NOMO-1 treated with dmso at 0.1 percent for 144 hours (cell line): ENCODE data around the gene MUC3A.
"Not testable (repeated sequence)": the region's sequence is repeated elsewhere in the genome, so short reads cannot be mapped to it uniquely, and the experiment has no call there.

Source experiments
- DNase-seq: peaks from one replicate; lab custom pipeline; 2025; ENCODE audit not compliant: unreplicated experiment; lab: John Stamatoyannopoulos, UW

The MUC3A gene, protein sequence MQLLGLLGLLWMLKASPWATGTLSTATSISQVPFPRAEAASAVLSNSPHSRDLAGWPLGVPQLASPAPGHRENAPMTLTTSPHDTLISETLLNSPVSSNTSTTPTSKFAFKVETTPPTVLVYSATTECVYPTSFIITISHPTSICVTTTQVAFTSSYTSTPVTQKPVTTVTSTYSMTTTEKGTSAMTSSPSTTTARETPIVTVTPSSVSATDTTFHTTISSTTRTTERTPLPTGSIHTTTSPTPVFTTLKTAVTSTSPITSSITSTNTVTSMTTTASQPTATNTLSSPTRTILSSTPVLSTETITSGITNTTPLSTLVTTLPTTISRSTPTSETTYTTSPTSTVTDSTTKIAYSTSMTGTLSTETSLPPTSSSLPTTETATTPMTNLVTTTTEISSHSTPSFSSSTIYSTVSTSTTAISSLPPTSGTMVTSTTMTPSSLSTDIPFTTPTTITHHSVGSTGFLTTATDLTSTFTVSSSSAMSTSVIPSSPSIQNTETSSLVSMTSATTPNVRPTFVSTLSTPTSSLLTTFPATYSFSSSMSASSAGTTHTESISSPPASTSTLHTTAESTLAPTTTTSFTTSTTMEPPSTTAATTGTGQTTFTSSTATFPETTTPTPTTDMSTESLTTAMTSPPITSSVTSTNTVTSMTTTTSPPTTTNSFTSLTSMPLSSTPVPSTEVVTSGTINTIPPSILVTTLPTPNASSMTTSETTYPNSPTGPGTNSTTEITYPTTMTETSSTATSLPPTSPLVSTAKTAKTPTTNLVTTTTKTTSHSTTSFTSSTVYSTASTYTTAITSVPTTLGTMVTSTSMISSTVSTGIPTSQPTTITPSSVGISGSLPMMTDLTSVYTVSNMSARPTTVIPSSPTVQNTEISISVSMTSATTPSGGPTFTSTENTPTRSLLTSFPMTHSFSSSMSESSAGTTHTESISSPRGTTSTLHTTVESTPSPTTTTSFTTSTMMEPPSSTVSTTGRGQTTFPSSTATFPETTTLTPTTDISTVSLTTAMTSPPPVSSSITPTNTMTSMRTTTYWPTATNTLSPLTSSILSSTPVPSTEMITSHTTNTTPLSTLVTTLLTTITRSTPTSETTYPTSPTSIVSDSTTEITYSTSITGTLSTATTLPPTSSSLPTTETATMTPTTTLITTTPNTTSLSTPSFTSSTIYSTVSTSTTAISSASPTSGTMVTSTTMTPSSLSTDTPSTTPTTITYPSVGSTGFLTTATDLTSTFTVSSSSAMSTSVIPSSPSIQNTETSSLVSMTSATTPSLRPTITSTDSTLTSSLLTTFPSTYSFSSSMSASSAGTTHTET (N-terminal part only)

DNA sequence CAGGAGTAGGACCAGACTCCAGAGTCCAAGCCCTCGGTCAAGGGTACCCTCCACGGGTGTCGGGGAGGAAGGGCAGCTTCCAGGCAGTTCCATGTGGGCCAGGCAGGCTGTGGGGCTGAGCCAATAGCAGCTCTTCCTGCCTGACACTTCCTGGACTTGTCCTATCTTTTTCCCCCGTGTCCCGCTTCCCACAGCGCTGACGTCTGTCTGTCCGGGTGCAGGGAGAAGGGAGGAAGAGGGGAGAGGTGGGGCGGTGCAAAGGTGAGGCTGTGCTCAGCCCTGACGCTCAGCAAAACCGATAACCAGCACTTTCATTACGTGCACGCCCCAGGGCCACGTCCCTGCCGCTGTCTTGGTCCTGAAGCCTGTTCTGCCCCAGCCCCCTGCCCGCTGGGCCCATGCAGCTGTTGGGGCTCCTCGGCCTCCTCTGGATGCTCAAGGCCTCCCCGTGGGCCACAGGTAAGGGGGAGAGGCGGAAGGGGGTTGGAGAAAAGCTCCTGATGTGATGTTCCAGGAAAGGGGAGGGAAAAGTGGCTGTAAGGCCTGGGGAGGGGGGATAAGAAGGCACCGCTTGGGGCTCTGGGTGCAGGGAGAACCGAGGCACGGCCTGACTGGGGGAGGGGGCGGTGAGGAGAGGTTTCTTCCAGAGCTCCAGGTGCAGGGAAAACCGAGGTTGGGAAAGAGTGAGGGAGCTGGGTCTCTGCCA lies at the start of gene MUC3A:
TSS of gene MUC3A (plus strand) at position 308 of the 706 bp plus-strand sequence. CDS start at position 399, 91 bp downstream.
- no peak for DNase-seq

DNA sequence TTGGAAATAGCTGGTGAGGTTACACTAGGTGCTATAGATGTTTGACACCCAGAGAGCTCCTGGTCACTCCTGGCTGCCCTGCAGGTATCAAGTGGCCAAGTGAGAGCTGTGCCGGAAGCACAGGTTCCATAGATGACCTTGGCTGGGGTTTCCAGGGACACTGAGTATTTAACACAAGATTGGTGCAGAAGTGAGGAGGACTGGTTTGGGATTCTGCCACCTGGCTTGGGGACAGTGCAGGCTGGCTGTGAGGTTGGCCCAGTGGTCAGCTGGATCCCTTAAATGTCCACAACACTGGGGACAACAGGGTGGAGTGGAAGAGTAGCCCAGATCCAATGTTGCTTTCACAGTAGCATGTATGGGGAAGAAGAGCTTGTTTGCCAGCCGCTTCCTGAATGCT lies 48.4 kb upstream of the MUC3A start:
- DNase-seq = no peak

DNA sequence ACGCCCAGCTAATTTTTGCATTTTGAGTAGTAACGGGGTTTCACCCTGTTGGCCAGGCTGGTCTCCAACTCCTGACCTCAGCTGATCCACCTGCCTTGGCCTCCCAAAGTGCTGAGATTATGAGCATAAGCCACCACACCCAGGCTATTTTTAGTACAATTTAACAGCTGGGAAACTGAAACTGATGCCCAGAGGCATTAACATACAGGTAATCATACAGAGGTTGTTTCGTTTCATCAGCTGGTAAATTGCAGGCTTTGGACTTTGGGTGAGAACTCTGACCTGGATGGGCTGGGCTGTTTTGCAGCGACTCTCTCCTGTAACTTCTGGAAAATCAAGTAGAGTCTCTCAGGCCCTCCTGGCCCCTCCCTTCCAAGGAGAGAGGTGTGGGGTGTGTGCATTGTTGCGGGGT lies 47.4 kb upstream of the MUC3A start:
- no peak for DNase-seq

DNA sequence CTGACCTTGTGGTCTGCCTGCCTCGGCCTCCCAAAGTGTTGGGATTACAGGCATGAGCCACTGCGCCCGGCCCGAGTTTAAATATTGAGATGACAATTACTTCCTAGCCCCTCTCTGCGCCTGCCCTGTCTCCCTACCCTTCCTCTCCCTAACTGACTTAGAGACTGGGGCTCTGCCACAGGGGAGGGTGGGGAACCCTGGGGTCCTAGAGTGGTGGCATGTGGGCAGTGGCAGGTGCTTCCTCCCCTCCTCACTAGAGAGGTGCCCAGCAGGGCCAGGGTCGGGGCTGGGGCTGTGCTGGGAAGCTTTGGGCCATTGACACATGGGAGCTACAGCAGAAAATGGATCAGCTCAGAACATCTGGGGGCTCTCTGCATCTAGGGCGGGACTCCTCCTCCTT lies 46.7 kb upstream of the MUC3A start:
- no peak for DNase-seq

DNA sequence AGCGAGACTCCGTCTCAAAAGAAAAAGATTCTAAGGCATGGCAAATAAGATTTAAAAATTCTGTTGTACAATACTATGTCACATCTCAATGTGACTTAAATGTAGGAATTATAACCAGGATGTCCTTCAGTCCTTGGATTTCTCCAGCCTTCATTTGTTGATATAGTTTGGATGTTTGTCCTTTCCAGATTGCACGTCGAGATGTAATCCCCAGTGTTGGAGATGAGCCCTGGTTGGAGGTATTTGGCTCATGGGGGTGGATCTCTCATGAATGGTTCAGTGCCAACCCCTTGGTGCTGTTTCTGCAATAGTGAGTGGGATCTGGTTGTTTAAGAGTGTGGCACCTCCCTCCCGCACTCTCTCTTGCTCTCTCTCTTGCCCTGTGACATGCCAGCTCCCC lies 40.8 kb upstream of the MUC3A start:
- DNase-seq = no peak

DNA sequence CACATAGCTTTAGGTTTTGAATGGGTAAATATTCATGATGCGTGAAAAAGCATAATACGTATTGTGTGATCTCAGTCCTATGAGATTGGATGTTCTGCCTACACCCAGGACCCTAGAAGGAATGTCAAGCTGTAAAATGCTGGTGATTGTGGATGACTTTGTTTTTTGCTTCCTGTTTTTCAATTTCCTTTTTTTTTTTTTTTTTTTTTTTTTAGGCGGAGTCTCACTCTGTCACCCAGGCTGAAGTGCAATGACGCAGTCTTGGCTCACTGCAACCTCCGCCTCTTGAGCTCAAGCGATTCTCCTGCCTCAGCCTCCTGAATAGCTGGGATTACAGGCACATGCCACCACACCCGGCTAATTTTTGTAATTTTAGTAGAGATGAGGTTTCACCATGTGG lies 38.9 kb upstream of the MUC3A start:
- DNase-seq = peak; percentile 47

DNA sequence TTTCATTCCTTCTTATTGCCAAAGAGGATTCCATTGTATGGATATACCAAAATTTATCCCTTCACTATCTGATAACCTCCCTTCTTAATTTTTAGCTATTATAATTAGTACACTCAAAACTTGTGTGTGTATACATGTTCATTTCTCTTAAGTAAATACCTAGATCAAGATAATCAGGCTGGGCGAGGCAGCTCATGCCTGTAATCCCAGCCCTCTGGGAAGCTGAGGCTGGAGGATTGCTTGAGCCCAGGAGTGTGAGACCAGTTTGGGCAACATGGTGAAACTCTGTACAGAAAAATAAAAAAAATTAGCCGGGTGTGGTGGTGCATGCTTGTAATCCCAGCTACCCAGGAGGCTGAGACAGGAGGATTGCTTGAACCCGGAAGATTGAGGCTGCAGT lies 37.9 kb upstream of the MUC3A start:
- no peak for DNase-seq

DNA sequence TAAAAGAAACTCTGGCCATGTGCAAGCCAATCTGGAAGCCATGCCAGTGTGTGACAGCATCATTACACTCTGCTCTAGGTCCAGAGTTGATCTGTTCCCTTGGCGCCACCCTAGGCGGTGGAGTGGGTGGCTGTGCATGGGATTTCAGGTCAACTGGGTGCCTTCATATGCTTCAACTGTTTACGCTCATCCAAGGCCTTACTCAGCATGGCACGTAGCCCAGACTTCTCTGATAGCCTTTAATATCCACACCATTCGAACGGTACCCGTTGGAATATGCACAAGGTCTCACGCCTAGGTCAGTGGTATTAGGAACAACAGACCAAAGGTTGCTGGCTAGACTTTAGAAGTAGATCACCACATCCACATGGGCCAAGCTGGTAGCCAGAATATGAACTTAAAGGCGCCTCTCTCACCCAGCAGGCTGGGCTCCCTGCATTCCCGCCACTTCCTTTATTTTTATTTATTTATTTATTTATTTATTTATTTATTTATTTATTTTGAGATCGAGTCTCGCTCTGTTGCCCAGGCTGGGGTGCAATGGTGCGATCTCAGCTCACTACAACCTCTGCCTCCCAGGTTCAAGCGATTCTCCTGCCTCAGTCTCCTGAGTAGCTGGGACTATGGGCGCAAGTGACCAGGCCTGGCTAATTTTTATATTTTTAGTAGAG lies 35.0 kb upstream of the MUC3A start:
- no peak for DNase-seq

DNA sequence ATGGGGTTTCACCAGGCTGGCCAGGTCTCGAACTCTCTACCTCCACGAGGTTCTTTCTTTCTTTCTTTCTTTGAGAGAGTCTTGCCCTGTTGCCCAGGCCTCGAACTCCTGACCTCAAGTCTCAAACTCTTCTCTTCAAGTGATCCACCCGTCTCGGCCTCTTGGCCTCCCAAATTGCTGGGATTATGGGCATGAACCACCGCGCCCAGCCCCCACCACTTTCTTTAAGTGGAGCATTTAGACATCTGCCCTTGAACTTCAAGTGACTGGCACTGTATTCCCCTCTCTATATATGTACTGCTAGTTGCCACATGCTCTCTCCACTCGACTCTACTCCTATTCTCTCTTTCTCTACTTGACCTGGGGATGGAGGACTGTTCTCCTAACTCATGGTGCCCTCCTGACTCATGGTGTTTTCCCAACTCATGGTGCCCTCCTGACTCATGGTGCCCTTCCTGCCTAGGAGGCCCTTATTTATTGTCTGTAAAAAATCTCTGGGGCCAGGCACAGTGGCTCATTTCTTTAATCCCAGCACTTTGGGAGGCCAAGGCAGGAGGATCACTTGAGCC lies 34.4 kb upstream of the MUC3A start:
- DNase-seq = no peak

DNA sequence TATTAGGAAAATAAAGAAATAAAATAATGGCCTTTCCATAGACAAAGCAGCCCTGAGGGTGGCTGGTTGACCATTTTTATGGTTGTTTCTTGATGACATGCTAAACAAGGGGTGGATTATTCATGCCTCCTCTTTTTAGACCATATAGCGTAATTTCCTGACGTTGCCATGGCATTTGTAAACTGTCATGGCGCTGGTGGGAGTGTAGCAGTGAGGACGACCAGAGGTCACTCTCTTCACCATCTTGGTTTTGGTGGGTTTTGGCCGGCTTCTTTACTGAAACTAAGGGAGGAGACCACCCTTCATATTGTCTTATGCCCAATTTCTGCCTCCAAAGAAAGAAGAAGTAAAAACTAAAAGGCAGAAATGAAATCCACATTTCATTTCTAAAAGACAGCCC lies 30.0 kb upstream of the MUC3A start:
- not testable (repeated sequence) for DNase-seq

DNA sequence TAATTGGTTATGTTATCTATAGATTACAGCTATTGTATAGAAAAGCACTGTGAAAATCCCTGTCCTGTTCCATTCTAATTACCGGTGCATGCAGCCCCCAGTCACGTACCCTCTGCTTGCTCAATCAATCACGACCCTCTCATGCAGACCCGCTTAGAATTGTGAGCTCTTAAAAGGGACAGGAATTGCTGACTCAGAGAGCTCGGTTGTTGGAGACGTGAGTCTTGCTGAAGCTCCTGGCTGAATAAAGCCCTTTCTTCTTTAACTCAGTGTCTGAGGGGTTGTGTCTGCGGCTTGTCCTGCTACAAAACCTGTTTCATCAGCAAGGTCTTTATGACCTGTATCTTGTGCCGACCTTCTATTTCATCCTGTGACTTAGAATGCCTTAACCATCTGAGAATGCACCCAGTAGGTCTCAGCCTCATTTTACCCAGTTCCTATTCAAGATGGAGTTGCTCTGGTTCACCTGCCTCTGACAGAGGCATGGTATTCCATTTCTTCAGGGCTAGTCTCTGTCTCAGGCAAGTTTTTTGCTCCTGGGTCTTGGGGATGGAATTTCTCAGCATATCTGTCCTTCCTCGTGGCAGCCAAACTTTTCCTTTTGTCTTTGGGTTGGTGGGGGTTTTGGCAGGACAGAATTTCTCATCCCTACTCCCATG lies 29.4 kb upstream of the MUC3A start:
- not testable (repeated sequence) for DNase-seq

DNA sequence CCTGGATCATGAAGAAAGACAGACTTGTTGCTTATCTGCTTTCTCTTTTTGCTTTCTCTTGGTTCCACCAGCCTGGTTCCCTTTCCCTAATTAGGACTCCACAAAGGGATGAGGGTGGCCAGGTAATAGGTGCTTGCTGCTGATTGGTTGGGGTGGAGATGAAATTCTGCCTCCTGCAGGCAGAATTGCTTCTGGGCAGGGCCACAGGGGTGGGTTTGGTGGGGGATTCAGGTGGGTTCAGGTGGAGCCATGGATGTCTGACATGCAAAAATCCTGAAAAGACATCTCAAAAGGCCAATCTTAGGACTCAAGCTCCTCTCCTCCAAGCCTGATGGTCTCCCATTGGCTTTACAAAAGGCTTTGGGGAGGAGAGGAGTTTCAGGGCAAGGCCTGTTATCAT lies 28.3 kb upstream of the MUC3A start:
- no peak for DNase-seq

DNA sequence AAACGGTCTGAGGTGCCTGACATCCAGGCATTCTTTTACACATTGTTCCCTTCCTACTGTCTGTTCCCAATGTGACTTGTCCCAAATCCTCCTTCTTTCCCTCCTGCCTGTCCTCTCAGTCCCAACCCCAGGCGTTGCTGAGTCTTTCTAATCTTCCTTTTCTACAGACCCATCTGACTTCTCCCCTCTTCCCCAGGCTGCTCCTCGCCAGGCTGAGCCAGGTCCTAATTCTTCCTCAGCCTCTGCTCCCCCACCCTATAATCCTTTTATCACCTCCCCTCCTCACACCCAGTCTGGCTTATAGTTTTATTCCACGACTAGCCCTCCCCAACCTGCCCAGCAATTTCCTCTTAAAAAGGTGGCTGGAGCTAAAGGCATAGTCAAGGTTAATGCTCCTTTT lies 25.7 kb upstream of the MUC3A start:
- DNase-seq = not testable (repeated sequence)

DNA sequence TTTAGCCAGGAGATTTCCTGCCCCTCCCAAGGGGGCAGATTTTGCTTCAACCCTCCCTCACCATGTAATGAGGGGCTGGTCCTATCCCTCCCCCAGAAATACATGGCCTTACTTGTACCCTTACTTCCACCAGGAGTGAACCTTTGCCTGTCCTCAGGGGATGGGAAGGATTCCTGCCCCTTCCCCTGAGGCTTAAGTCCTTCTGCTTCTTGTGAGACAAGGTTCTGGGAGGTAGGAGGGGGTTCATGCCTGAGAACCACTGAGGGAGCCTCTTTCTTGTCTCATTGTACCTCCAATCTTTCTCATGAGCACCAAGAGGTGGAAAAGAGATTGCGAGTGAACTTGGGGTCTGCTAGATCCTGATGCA lies 19.5 kb upstream of the MUC3A start:
- DNase-seq = no peak

DNA sequence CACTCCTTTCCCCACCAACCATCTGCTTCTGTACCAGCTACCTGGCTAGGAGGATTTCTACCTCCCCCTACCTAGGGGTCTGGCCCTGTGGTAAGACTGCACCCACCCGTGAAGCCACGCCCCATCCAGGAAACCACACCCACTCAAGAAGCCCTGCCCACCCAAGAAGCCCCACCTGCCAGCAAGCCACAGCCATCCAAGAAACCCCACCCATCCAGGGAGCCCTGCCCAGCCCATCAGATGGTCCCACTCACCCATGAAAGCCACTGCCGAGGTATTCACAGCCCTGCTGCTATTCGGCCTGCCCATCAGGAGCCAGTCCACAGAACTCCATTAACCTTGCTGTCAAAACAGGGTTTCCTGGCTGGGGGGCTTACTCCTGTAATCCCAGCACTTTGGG lies 15.6 kb upstream of the MUC3A start:
- DNase-seq = no peak

DNA sequence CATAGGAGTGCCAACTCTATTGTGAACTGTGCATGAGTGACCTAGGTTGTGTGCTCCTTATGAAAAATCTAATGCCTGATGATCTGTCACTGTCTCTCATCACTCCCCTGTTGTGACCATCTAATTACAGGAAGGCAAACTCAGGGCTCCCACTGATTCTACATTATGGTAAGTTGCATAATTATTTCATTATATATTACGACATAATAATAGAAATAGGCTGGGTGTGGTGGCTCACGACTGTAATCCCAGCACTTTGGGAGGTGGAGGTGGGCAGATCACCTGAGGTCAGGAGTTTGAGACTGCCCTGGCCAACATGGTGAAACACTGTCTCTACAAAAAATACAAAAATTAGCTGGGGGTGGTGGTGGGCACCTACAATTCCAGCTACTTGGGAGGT lies 14.0 kb upstream of the MUC3A start:
- DNase-seq = not testable (repeated sequence)

DNA sequence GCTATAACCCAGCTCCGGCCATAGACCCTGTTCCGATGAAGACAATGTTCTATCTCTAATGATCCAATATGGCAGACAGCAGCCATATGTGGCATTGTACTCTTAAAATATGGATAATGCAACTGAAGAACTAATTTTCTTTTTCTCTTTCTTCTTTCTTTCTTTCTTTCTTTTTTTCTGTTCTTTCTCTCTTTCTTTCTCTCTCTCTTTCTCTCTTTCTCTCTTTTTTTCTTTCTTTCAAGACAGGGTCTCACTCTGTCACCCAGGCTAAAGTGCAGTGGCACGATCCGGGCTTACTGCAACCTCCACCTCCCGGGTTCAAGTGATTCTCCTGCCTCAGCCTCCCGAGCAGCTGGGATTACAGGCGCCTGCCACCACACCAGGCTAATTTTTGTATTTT lies 13.2 kb upstream of the MUC3A start:
- not testable (repeated sequence) for DNase-seq

DNA sequence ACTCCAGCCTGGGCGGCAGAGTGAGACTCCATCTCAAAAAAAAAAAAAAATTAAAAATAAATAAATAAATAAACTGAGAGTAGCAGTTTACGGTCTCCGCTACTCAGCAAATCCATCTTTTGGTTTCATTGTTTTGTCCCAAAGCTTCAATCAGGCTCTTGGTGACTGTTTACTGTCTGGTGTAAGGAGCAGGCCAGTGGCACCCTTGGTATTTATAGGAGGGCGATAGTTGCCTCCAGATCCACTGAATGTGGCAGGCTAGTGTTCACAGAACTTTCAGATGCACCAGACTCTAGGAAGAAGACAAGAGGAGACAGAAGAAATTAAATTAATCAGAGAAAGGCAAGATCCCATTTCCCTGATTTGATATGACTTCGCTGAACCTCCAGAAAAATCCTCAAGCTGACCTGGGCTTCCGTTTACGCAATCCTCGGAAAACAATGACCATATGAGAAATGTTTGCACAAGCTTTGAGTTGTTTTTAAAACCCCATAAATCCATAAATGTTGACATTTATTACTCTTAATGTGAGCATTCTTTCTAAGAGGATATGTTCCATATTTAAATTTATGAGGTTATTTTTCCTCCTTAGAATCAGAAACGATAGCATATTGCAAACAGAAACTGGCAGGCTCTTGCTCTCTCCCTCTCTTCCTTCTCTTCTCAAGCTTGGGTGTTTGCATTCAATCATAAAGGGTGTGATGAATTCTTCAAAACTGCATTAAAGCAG lies 7.1 kb upstream of the MUC3A start:
- peak; percentile 11 for DNase-seq

DNA sequence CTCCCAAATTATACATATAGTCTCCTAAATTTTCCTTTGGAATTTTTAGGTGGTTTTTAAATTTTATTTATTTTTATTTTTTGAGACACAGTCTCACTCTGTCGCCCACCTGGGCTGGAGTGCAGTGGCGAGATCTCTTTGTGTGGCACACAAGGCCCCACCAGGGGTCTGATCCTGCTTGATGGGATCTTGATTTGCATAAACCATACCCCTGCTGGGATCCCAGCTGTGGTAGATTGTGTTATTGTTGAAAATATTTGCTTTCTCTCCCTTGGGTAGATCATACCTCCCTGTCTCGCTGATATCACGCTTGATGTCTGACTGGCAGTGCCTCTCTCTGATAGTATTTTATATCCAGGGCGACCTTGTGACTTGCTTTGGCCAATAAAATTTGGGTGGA lies 5.6 kb upstream of the MUC3A start:
- DNase-seq = no peak
